SH-SY5Y (cell line): Measurements from ENCODE around the gene DMBT1.

Experiments
- GATA2 ChIP-seq: IDR thresholded peaks from 2 replicates; pipeline ENCODE4 v1.6.1; 2011; ENCODE audit warnings: mild to moderate bottlenecking, low read depth, low read length
- GATA3 ChIP-seq: IDR thresholded peaks from 2 replicates; pipeline ENCODE4 v1.6.1; 2011; ENCODE audit warnings: low read depth, mild to moderate bottlenecking, low read length, moderate library complexity

GRCh38 chr10:122630526-122630925 lies 70.0 kb downstream of the DMBT1 start:
- TF ChIP-seq GATA2 (no peak), GATA3 (no peak)
